Transverse colon (tissue), 4 donors: ENCODE results near the gene SMPX. TPM values are rescaled to one million over a fixed set of nuclear protein-coding genes. Genes with fewer than 3 reads are reported as not detected.

Experiments used
- DNase-seq: peaks from one replicate; pipeline ENCODE4 v3.0.0-alpha.2; 2019
- H3K27ac ChIP-seq, 4 donors: fragments of 200-600 bp; sonication (generic); 2 replicates each; pipeline ENCODE4 v1.5.1; 2016 to 2018; ENCODE audit warnings: inconsistent platforms in 4 of 4
- H3K27me3 ChIP-seq: fragments of 200-600 bp; sonication (generic); 2 replicates; pipeline ENCODE4 v1.5.1; 2017; ENCODE audit warnings: inconsistent platforms
- H3K36me3 ChIP-seq, 4 donors: fragments of 200-600 bp; sonication (generic); 2 replicates each; pipeline ENCODE4 v1.5.1; 2017 to 2019; ENCODE audit warnings: inconsistent platforms in 4 of 4
- H3K4me1 ChIP-seq, 4 donors: fragments of 200-600 bp; sonication (generic); 2 replicates each; pipeline ENCODE4 v1.5.1; 2017 to 2020; ENCODE audit warnings: inconsistent platforms in 4 of 4
- H3K4me3 ChIP-seq, 4 donors: fragments of 200-600 bp; sonication (generic); 1 replicate in 1 of 4; 2 replicates in 3 of 4; pipeline versions ENCODE4 v1.5.1 to v1.6.1; 2017 to 2019; ENCODE audit warnings: inconsistent platforms in 4 of 4
- H3K9me3 ChIP-seq, 2 donors: fragments of 200-600 bp; sonication (generic); 2 replicates each; pipeline ENCODE4 v1.5.1; 2017 to 2019; ENCODE audit warnings: inconsistent platforms in 2 of 2
- CTCF ChIP-seq, 5 experiments: fragments of 200-600 bp in 3 of 5; fragments of 450-650 bp in 2 of 5; sonication (generic) in 3 of 5; IDR thresholded peaks; 1 replicate in 2 of 5; 2 replicates in 3 of 5; pipeline ENCODE4 v1.5.1; 2016 to 2017; ENCODE audit warnings: antibody characterized with exemption in 5 of 5, inconsistent platforms in 3 of 5, mild to moderate bottlenecking in 2 of 5, moderate library complexity in 1 of 5
- EP300 ChIP-seq: sonication (generic); formaldehyde crosslinking; IDR thresholded peaks from one replicate; pipeline ENCODE4 v1.6.1; 2017; ENCODE audit warnings: antibody characterized with exemption, low read depth
- POLR2A ChIP-seq: fragments of 450-650 bp; IDR thresholded peaks from one replicate; pipeline ENCODE4 v1.6.1; 2016; ENCODE audit warnings: antibody characterized with exemption, mild to moderate bottlenecking, moderate library complexity
- POLR2AphosphoS5 ChIP-seq, 3 donors: sonication (generic); formaldehyde crosslinking; IDR thresholded peaks; one replicate each; pipeline ENCODE4 v1.6.1; 2016; ENCODE audit warnings: antibody characterized with exemption in 3 of 3
- WGBS, 2 donors: methylation state at CpG; one replicate each; pipeline ENCODE4 v1.1.5; 2018; ENCODE audit warnings: low coverage in 1 of 2; 5-methylcytosine and 5-hydroxymethylcytosine counted together
- in situ Hi-C, 4 donors: fragments of 200-750 bp; cut with MboI; loops; one replicate each; pipeline versions ENCODE4 v1.15.0 to v1.15.1; 2017; ENCODE audit warnings: low sequenced_read_pairs in 3 of 4, low pct_ligation_motif_present in 1 of 4, low pct_unique_long_range_greater_than_20kb in 1 of 4
- intact Hi-C: fragments of 100-400 bp; cut with DNase I; formaldehyde crosslinking; loops from one replicate; pipeline ENCODE4 v1.15.1; 2023; ENCODE audit warnings: low total_unique reads
- total RNA-seq, 4 donors: library from RNA; depleted of rRNA; stranded (reverse); fragments of >200 nt; gene quantifications; one replicate each; pipeline ENCODE4 v1.1.0, GENCODE V29; 2016

SMPX gene
- total RNA-seq, 4 donors from 2014 or later: 1.7 to 6.1 TPM; not detected in 2

DNA sequence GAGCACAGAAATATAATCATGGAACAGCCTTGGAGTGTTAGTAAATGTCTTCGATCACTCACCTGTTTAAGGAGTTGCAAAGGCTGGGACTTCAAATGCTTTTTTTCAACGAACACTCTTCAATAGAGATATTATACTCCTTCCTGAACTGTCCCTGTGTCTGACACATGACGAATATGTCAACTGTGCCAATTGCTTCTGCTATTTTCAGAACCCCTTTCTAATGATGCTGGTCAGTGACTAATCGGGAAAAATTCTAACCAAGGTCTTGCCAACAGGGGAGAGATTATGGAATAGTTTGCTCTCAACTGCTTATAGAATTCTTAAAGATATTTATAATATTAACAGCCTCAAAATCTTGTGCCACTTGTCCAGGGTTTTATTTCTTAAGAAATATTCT, 91.2 kb downstream of the SMPX start:
- 73 to 77% methylated on average over 3 to 4 of the region's 4 CpGs for WGBS, 2 donors
- TF ChIP-seq CTCF (IDR thresholded peaks at IDR 0.05): no peak
- TF ChIP-seq POLR2A: no peak
- no peak for TF ChIP-seq EP300
- no peak for TF ChIP-seq POLR2AphosphoS5 (IDR thresholded peaks at IDR 0.05)
- in situ Hi-C loops (no loop called here), intact Hi-C loops (no loop called here)
- no peaks in the 10 kb centered on the region for H3K4me1 ChIP-seq
- H3K4me3 ChIP-seq: no peak overlapping the region
- no peaks in the 10 kb centered on the region for H3K36me3 ChIP-seq
- no peaks in the 10 kb centered on the region for H3K27me3 ChIP-seq
- no peak overlapping the region for H3K27ac ChIP-seq
- no peaks in the 10 kb centered on the region for H3K9me3 ChIP-seq
- no peak for DNase-seq

DNA sequence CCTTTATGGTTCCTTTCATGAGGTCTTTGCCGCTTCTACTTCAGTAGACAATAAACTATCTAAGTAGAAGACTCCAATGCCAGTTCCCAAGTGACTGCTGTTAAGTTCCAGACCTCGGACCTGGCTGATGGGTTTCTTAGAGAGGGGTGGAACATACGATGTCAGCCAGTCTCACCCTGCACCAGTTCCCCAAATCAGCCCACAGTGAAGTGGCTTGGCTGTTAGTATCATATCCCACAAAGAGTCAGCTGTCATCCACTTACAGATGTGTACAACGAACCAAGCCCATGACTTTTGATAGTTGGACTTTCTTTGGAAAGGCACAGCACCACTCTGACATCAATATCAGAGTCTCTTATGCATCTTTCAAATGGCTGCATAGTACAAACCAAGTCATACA, 91.7 kb downstream of the SMPX start:
- DNase-seq: no peak
- Histone ChIP-seq H3K36me3 (no peaks in the 10 kb centered on the region), H3K9me3 (no peaks in the 10 kb centered on the region), H3K27ac (no peak overlapping the region), H3K27me3 (no peaks in the 10 kb centered on the region), H3K4me3 (no peak overlapping the region), H3K4me1 (no peaks in the 10 kb centered on the region)
- TF ChIP-seq POLR2A (no peak), CTCF (IDR thresholded peaks at IDR 0.05) (no peak), POLR2AphosphoS5 (IDR thresholded peaks at IDR 0.05) (no peak), EP300 (no peak)
- intact Hi-C loops: no loop called here
- 64% methylated on average over 4 of the region's 4 CpGs; no CpG with 5 or more reads in 1 of the 2 donors for WGBS, 2 donors
- in situ Hi-C loops: no loop called here

DNA sequence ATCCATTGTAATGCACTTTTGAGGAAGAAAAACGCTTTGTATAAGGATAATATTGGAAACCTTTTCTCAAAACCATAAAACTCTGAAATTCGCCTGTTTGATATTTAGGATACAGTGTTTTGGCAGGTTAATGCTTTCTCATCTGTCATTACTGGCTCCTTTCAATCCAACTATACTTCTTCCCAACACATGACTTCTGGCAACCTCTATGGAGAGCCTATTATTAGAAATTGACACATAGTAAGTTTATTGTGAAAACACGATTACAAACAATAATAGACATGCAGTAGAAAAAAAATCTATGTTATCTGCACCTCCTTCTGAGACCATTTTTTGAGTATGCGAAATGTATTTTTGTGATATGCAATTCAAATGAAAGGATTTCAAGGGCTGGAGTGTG, 95.2 kb downstream of the SMPX start:
- in situ Hi-C loops (no loop called here), intact Hi-C loops (no loop called here)
- Histone ChIP-seq H3K36me3 (no peaks in the 10 kb centered on the region), H3K27ac (no peak overlapping the region), H3K27me3 (peaks cover 12% of the 10 kb centered on the region), H3K9me3 (no peaks in the 10 kb centered on the region), H3K4me3 (no peak overlapping the region), H3K4me1 (no peaks in the 10 kb centered on the region)
- no peak for TF ChIP-seq POLR2AphosphoS5 (IDR thresholded peaks at IDR 0.05)
- TF ChIP-seq POLR2A: no peak
- TF ChIP-seq EP300: no peak
- no peak for TF ChIP-seq CTCF (IDR thresholded peaks at IDR 0.05)
- DNase-seq: no peak
- 70 to 86% methylated on average over 1 to 4 of the region's 4 CpGs for WGBS, 2 donors

DNA sequence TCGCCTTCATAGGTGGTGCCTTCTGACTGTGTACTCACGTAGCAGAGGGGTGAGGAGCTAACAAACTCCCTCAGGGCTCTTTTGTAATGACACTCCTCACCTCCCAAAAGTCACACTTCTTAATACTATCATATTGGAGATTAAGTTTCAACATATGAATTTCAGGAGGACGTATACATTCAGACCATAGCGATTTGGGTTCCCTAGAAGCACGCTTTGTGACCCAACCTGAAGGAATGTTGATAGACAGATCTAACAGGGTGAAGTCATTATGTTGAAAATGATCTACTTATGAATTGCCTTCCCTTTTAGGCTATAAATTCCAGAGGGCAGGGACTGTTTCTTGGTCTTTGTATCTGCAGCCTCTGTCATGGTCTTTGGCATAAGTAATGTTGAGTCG, 96.6 kb downstream of the SMPX start:
- Histone ChIP-seq H3K4me3 (no peak overlapping the region), H3K36me3 (no peaks in the 10 kb centered on the region), H3K27ac (no peak overlapping the region), H3K27me3 (peaks cover 18% of the 10 kb centered on the region), H3K4me1 (no peaks in the 10 kb centered on the region), H3K9me3 (no peaks in the 10 kb centered on the region)
- WGBS, 2 donors: 73 to 90% methylated on average over 2 to 6 of the region's 6 CpGs
- no peak for DNase-seq
- in situ Hi-C loops (no loop called here), intact Hi-C loops (no loop called here)
- TF ChIP-seq CTCF (IDR thresholded peaks at IDR 0.05): no peak
- no peak for TF ChIP-seq EP300
- no peak for TF ChIP-seq POLR2A
- no peak for TF ChIP-seq POLR2AphosphoS5 (IDR thresholded peaks at IDR 0.05)
